Activated B cell treated with CpG ODN at 0.5 μM for 24 hours (primary cell): Measurements from ENCODE around the gene RTP4. TPM values are rescaled to one million over a fixed set of nuclear protein-coding genes. Genes with fewer than 3 reads are reported as not detected.
A peak's percentile ranks its signal among the peaks of the same experiment; 100 is the strongest.

Experiments used
- ATAC-seq: fragments of 200-7000 bp; cut with Tn5 transposase; one replicate; pipeline ENCODE4 v1.10.0; 2021; ENCODE audit warnings: low read depth, mild to moderate bottlenecking, moderate library complexity
- CTCF ChIA-PET: fragments of 350-600 bp; sonication (Branson Sonifier 250); formaldehyde crosslinking; loops from one replicate; lab custom pipeline; 2021; ENCODE audit warnings: antibody characterized with exemption; lab: Charles Lee
- POLR2A ChIA-PET: fragments of 350-600 bp; sonication (Branson Sonifier 250); formaldehyde crosslinking; loops from one replicate; lab custom pipeline; 2021; ENCODE audit warnings: antibody characterized with exemption; lab: Charles Lee
- DNase-seq: peaks from one replicate; pipeline ENCODE4 v3.0.0; 2022
- H3K27ac Mint-ChIP-seq: one replicate; pipeline ENCODE4 v1.8.0; 2020; ENCODE audit warnings: mixed read lengths
- H3K27me3 Mint-ChIP-seq: one replicate; pipeline ENCODE4 v1.8.0; 2021; ENCODE audit warnings: mixed read lengths
- H3K36me3 Mint-ChIP-seq: one replicate; pipeline ENCODE4 v1.8.0; 2021; ENCODE audit warnings: low read depth, mixed read lengths
- H3K4me1 Mint-ChIP-seq: one replicate; pipeline ENCODE4 v1.8.0; 2021; ENCODE audit warnings: mixed read lengths
- H3K4me3 Mint-ChIP-seq: one replicate; pipeline ENCODE4 v1.8.0; 2020; ENCODE audit warnings: mild to moderate bottlenecking, mixed read lengths
- H3K9me3 Mint-ChIP-seq: one replicate; pipeline ENCODE4 v1.8.0; 2020; ENCODE audit warnings: mixed read lengths
- intact Hi-C: fragments of 100-400 bp; cut with micrococcal nuclease; formaldehyde crosslinking; loops from one replicate; pipeline ENCODE4 v1.15.1; 2024
- total RNA-seq: library from RNA; stranded (reverse); gene quantifications from 2 replicates; pipeline ENCODE4 v1.2.3, GENCODE V29; 2022
- TF ChIP-seq, protein P1 (sequence below): fragments of 200-600 bp; IDR thresholded peaks from one replicate; pipeline ENCODE4 v1.8.0; 2022; ENCODE audit warnings: antibody characterized with exemption, mild to moderate bottlenecking

The RTP4 gene, protein sequence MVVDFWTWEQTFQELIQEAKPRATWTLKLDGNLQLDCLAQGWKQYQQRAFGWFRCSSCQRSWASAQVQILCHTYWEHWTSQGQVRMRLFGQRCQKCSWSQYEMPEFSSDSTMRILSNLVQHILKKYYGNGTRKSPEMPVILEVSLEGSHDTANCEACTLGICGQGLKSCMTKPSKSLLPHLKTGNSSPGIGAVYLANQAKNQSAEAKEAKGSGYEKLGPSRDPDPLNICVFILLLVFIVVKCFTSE
- total RNA-seq: 7.4 and 9.0 TPM in 2 replicates

DNA sequence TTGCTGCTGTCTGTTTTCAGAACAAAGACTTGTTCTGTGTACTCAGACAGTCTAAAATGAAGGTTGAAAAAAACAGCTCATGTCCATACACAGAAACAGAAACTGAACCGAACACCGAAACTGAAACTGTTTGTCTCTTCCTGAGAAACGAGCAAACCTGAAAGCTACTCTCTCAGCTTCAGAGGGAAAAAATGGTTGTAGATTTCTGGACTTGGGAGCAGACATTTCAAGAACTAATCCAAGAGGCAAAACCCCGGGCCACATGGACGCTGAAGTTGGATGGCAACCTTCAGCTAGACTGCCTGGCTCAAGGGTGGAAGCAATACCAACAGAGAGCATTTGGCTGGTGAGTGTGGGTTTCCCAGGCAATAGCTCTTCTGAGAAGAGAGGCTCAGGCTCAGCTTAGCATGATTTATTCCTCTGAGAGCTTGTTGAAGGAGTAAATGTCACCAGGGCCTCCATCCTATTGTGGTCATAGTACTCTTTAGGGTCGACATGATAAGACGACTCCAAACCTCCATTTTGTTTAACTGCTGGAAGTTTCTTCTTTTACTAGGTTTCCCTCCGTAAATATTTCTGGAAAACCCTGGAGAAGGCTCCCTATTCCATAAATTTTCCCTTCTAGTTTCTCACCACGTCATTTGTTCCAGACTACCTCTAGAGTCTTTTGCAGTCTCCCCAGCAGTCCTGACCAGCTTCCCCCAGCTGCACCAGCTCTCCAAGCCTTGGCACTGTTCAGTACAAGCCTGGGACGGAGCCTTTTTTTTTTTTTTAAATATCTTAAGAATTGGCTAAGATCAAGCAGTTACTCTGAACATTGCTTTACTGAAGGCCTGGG, at the start of gene RTP4:
Gene RTP4, plus strand, starts transcription at position 135 of the 838 bp plus-strand sequence. Its CDS starts 57 bp downstream, at position 192.
- TF ChIP-seq, protein P1, sequence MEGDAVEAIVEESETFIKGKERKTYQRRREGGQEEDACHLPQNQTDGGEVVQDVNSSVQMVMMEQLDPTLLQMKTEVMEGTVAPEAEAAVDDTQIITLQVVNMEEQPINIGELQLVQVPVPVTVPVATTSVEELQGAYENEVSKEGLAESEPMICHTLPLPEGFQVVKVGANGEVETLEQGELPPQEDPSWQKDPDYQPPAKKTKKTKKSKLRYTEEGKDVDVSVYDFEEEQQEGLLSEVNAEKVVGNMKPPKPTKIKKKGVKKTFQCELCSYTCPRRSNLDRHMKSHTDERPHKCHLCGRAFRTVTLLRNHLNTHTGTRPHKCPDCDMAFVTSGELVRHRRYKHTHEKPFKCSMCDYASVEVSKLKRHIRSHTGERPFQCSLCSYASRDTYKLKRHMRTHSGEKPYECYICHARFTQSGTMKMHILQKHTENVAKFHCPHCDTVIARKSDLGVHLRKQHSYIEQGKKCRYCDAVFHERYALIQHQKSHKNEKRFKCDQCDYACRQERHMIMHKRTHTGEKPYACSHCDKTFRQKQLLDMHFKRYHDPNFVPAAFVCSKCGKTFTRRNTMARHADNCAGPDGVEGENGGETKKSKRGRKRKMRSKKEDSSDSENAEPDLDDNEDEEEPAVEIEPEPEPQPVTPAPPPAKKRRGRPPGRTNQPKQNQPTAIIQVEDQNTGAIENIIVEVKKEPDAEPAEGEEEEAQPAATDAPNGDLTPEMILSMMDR: no peak
- POLR2A ChIA-PET: interaction anchor here (0.6 to 1.0 kb wide), 3 partner anchors 117 to 585 kb away, joined by 3 to 8 read pairs (median 3); partner anchors contain the start of gene EIF4A2
- peaks cover 22% of the 10 kb centered on the region for H3K4me1 Mint-ChIP-seq
- intact Hi-C loops: loop anchor here (10.0 kb wide), 1 partner anchor 1424 kb away; no protein-coding TSS in a partner anchor
- DNase-seq (peak; percentile 23), ATAC-seq (peak; percentile 70)
- peak within 1 kb of the TSS; percentile 96 for H3K27ac Mint-ChIP-seq
- peaks cover 35% of the 10 kb centered on the region for H3K36me3 Mint-ChIP-seq
- H3K9me3 Mint-ChIP-seq: no peaks in the 10 kb centered on the region
- H3K27me3 Mint-ChIP-seq: no peaks in the 10 kb centered on the region
- peak within 1 kb of the TSS; percentile 97 for H3K4me3 Mint-ChIP-seq
- CTCF ChIA-PET: interaction anchor here (0.9 to 1.5 kb wide), 3 partner anchors 9 to 311 kb away, joined by 3 to 6 read pairs (median 5); no protein-coding TSS in a partner anchor

DNA sequence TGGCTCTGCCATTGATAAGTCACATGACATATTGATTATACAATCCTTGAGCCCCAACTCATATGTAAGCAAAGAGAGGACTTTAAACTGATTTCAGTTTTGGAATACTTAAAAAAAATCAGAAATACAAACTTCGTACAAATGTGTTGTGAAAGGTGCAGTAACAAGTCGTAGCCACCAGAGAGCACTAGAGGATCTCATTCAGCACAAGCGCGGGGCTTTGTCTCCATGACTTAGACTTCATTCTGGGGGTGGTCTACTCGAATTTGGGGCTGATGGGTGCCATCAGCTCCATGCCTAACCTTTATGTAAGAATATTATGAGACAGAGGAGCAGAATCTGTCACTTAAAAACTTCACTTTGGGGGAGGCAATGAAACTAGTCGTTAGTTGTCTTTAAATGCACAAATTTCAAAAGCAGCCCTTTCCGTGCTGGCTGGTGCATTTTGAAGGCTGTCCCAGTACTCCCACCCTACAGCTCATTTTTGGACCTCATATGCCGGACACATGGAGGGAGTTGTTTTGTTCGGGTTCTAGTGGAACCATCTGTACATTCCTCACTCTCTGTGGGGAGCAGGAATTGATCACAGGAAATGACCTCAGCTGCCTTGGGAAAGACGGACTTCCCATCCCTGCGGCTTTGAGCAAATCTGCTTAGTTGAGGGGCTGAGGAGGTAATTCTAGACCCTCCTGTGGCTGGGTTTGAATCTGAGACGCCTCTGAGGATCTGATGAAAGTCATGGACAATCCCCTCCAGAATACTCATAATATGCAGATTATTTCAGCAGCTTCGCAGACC, 49.2 kb upstream of the RTP4 start:
- Mint-ChIP-seq H3K36me3 (no peaks in the 10 kb centered on the region), H3K27me3 (peaks cover 41% of the 10 kb centered on the region), H3K27ac (no peak overlapping the region), H3K4me3 (no peak overlapping the region), H3K9me3 (no peaks in the 10 kb centered on the region), H3K4me1 (peaks cover 6% of the 10 kb centered on the region)
- ATAC-seq: peak; percentile 49
- CTCF ChIA-PET: interaction anchor here (0.7 to 8.3 kb wide), 25 partner anchors 10 to 1830 kb away, joined by 3 to 336 read pairs (median 4); partner anchors contain the start of gene RTP4
- intact Hi-C loops: loop anchor here (1.0 to 10.0 kb wide), 7 partner anchors 98 to 1829 kb away; no protein-coding TSS in a partner anchor
- POLR2A ChIA-PET: interaction anchor here (1.1 kb wide), 1 partner anchor 363 kb away, joined by 3 read pairs; no protein-coding TSS in a partner anchor
- no peak for DNase-seq
- TF ChIP-seq, protein P1: peak; percentile 85

DNA sequence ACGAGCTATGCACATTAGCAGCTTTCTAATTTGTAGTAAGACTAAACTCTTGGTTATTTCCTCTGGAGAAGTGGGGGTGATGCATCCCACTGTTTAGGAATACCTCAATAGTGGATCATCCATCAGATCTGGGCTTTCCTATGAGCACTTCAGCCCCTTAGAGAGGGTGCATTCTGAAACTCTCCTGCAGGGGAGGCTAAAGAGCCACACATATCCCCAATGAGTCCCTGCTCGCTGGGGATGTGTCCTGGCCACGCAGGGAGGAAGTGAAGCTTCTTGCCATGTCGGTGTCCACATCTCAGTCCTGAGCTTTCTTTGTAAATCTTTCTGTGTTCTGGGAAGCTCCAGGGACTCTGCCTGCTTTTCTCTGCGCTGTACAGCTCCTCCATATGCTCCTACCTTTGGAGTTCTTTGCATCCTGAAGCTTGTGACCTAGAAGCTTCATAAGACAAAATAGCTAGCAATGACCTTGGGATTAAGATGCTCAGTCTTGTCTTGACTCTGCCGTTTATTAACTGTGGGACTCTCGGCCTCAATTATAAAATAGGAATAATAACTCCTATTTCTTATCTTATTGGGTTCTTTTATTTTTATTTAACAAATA, 48.4 kb upstream of the RTP4 start:
- POLR2A ChIA-PET: interaction anchor here (0.8 to 1.1 kb wide), 2 partner anchors 360 to 362 kb away, joined by 3 read pairs; no protein-coding TSS in a partner anchor
- H3K9me3 Mint-ChIP-seq: no peaks in the 10 kb centered on the region
- peaks cover 6% of the 10 kb centered on the region for H3K4me1 Mint-ChIP-seq
- intact Hi-C loops: loop anchor here (1.0 to 10.0 kb wide), 7 partner anchors 99 to 1828 kb away; no protein-coding TSS in a partner anchor
- ATAC-seq: peak; percentile 64
- H3K4me3 Mint-ChIP-seq: no peak overlapping the region
- H3K27ac Mint-ChIP-seq: no peak overlapping the region
- CTCF ChIA-PET: interaction anchor here (0.7 to 8.3 kb wide), 23 partner anchors 9 to 1829 kb away, joined by 3 to 336 read pairs (median 4); partner anchors contain the start of gene RTP4
- TF ChIP-seq, protein P1: no peak
- H3K36me3 Mint-ChIP-seq: no peaks in the 10 kb centered on the region
- DNase-seq: no peak
- H3K27me3 Mint-ChIP-seq: peaks cover 36% of the 10 kb centered on the region

DNA sequence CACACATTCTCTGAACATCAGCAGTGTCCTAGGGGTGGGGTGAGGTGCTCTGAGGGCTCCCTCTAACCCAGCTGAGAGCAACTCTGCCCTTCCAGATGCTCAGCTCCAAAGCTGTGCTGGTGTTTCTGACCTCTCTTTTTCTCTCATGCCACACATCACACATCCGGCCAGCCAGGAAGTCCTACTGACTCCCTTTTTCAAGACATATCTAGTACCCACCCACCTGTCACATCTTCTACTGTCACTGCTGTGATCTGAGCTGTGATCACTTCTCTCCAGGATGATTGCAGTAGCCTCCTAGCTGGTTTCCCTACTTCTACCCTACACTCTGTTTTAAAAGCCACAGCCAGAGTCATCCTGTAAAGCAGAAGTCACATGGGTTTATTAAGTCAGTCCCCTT, 46.4 kb upstream of the RTP4 start:
- H3K4me3 Mint-ChIP-seq: no peak overlapping the region
- no peaks in the 10 kb centered on the region for H3K36me3 Mint-ChIP-seq
- intact Hi-C loops: no loop called here
- no peaks in the 10 kb centered on the region for H3K9me3 Mint-ChIP-seq
- peaks cover 6% of the 10 kb centered on the region for H3K4me1 Mint-ChIP-seq
- TF ChIP-seq, protein P1: no peak
- POLR2A ChIA-PET: interaction anchor here (0.5 kb wide), 1 partner anchor 356 kb away, joined by 3 read pairs; no protein-coding TSS in a partner anchor
- CTCF ChIA-PET: interaction anchor here (8.3 kb wide), 1 partner anchor 358 kb away, joined by 336 read pairs; no protein-coding TSS in a partner anchor
- H3K27ac Mint-ChIP-seq: no peak overlapping the region
- ATAC-seq (no peak), DNase-seq (no peak)
- peaks cover 26% of the 10 kb centered on the region for H3K27me3 Mint-ChIP-seq
